Neural progenitor cell (in vitro differentiated cells): ENCODE measurements around the gene OLAH. TPM values are rescaled to one million over a fixed set of nuclear protein-coding genes. Genes with fewer than 3 reads are reported as not detected.
"Not testable (repeated sequence)": the region's sequence is repeated elsewhere in the genome, so short reads cannot be mapped to it uniquely, and the experiment has no call there.

ENCODE experiments used
- DNase-seq: peaks from one replicate; pipeline ENCODE4 v3.0.0-alpha.2; 2016; ENCODE audit warnings: low spot score
- H2AFZ ChIP-seq: fragments of 200-600 bp; sonication (generic); replicated peaks from 2 replicates; pipeline ENCODE4 v1.6.1; 2016; ENCODE audit warnings: antibody characterized with exemption
- H3F3A ChIP-seq: fragments of 200-600 bp; sonication (generic); 2 replicates; pipeline ENCODE4 v1.6.1; 2016; ENCODE audit warnings: antibody characterized with exemption, low read depth
- H3K27ac ChIP-seq: fragments of 200-600 bp; sonication (generic); 2 replicates; pipeline ENCODE4 v1.5.1; 2016; ENCODE audit warnings: mild to moderate bottlenecking
- H3K27me3 ChIP-seq: fragments of 200-600 bp; sonication (generic); 2 replicates; pipeline ENCODE4 v1.6.1; 2016; ENCODE audit warnings: mild to moderate bottlenecking, moderate library complexity
- H3K36me3 ChIP-seq: fragments of 200-600 bp; sonication (generic); 2 replicates; pipeline ENCODE4 v1.5.1; 2016
- H3K4me1 ChIP-seq: fragments of 200-600 bp; sonication (generic); 2 replicates; pipeline ENCODE4 v1.6.1; 2016; ENCODE audit warnings: mixed run types
- H3K4me2 ChIP-seq: fragments of 200-600 bp; sonication (generic); 2 replicates; pipeline ENCODE4 v1.6.1; 2016
- H3K4me3 ChIP-seq: fragments of 200-600 bp; sonication (generic); 2 replicates; pipeline ENCODE4 v1.5.1; 2016
- H3K79me2 ChIP-seq: fragments of 200-600 bp; sonication (generic); 2 replicates; pipeline ENCODE4 v1.6.1; 2016; ENCODE audit warnings: low read depth
- H3K9ac ChIP-seq: fragments of 200-600 bp; sonication (generic); 2 replicates; pipeline ENCODE4 v1.6.1; 2016
- H3K9me3 ChIP-seq: fragments of 200-600 bp; sonication (generic); 2 replicates; pipeline ENCODE4 v1.5.1; 2016; ENCODE audit warnings: low read depth
- H4K20me1 ChIP-seq: fragments of 200-600 bp; sonication (generic); 2 replicates; pipeline ENCODE4 v1.6.1; 2016; ENCODE audit warnings: low read depth
- H3K27ac Mint-ChIP-seq: 3 replicates; pipeline ENCODE4 v1.8.0; 2021; ENCODE audit warnings: mixed read lengths
- H3K27me3 Mint-ChIP-seq: 2 replicates; pipeline ENCODE4 v1.8.0; 2022; ENCODE audit warnings: low read depth, mild to moderate bottlenecking, inconsistent platforms, moderate library complexity, mixed read lengths; ENCODE audit not compliant: insufficient read depth
- H3K36me3 Mint-ChIP-seq: 3 replicates; pipeline ENCODE4 v1.8.0; 2021; ENCODE audit warnings: mixed read lengths
- H3K4me1 Mint-ChIP-seq: 3 replicates; pipeline ENCODE4 v1.8.0; 2021; ENCODE audit warnings: mixed read lengths
- H3K4me3 Mint-ChIP-seq: 3 replicates; pipeline ENCODE4 v1.8.0; 2021; ENCODE audit warnings: mild to moderate bottlenecking, moderate library complexity, mixed read lengths
- H3K9me3 Mint-ChIP-seq: 3 replicates; pipeline ENCODE4 v1.8.0; 2020; ENCODE audit warnings: mixed read lengths
- EZH2 ChIP-seq: fragments of 200-600 bp; sonication (generic); IDR thresholded peaks from 2 replicates; pipeline ENCODE4 v1.6.1; 2017; ENCODE audit warnings: antibody characterized with exemption, mild to moderate bottlenecking, moderate library complexity
- EZH2phosphoT487 ChIP-seq: fragments of 200-600 bp; sonication (generic); IDR thresholded peaks from 2 replicates; pipeline ENCODE4 v1.6.1; 2017; ENCODE audit warnings: antibody characterized with exemption
- total RNA-seq: library from RNA; depleted of rRNA; stranded (reverse); fragments of >200 nt; gene quantifications from 2 replicates; pipeline ENCODE4 v1.2.3, GENCODE V29; 2015; ENCODE audit warnings: low replicate concordance
- TF ChIP-seq, protein P1 (sequence below): fragments of 200-600 bp; sonication (generic); IDR thresholded peaks from 2 replicates; pipeline ENCODE4 v1.5.1; 2017; ENCODE audit warnings: antibody characterized with exemption, mild to moderate bottlenecking

OLAH gene
- not detected in 2 replicates for total RNA-seq

- Mint-ChIP-seq H3K9me3 (peaks cover 3% of the 10 kb centered on the region), H3K4me3 (no peak within 1 kb of the TSS), H3K27ac (no peak within 1 kb of the TSS), H3K4me1 (peaks cover 10% of the 10 kb centered on the region), H3K27me3 (peaks cover 2% of the 10 kb centered on the region), H3K36me3 (no peaks in the 10 kb centered on the region)
- no peaks in the 10 kb centered on the region for H3K9me3 ChIP-seq
- H3K4me3 ChIP-seq: no peak within 1 kb of the TSS
- H3K79me2 ChIP-seq: no peaks in the 10 kb centered on the region
- no peak within 1 kb of the TSS for H3K27ac ChIP-seq
- H3K36me3 ChIP-seq: no peaks in the 10 kb centered on the region
- H4K20me1 ChIP-seq: no peaks in the 10 kb centered on the region
- H3K4me2 ChIP-seq: no peak within 1 kb of the TSS
- no peak for TF ChIP-seq EZH2
- TF ChIP-seq, protein P1, sequence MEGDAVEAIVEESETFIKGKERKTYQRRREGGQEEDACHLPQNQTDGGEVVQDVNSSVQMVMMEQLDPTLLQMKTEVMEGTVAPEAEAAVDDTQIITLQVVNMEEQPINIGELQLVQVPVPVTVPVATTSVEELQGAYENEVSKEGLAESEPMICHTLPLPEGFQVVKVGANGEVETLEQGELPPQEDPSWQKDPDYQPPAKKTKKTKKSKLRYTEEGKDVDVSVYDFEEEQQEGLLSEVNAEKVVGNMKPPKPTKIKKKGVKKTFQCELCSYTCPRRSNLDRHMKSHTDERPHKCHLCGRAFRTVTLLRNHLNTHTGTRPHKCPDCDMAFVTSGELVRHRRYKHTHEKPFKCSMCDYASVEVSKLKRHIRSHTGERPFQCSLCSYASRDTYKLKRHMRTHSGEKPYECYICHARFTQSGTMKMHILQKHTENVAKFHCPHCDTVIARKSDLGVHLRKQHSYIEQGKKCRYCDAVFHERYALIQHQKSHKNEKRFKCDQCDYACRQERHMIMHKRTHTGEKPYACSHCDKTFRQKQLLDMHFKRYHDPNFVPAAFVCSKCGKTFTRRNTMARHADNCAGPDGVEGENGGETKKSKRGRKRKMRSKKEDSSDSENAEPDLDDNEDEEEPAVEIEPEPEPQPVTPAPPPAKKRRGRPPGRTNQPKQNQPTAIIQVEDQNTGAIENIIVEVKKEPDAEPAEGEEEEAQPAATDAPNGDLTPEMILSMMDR: no peak
- no peak for TF ChIP-seq EZH2phosphoT487
- no peak within 1 kb of the TSS for H2AFZ ChIP-seq
- DNase-seq: no peak
- no peak within 1 kb of the TSS for H3K9ac ChIP-seq
- no peaks in the 10 kb centered on the region for H3K27me3 ChIP-seq
- no peaks in the 10 kb centered on the region for H3F3A ChIP-seq
- H3K4me1 ChIP-seq: peaks cover 6% of the 10 kb centered on the region
These were observed at the start of gene OLAH for GRCh38 chr10:15043674-15044073. Gene OLAH (plus strand): TSS chr10:15043943. CDS start chr10:15047289, 3,346 bp downstream.

- no peaks in the 10 kb centered on the region for H3K4me1 ChIP-seq
- H3K79me2 ChIP-seq: no peaks in the 10 kb centered on the region
- no peak overlapping the region for H2AFZ ChIP-seq
- H3K36me3 ChIP-seq: no peaks in the 10 kb centered on the region
- H3K4me3 Mint-ChIP-seq: no peak overlapping the region
- no peak for DNase-seq
- H3K27me3 Mint-ChIP-seq: no peaks in the 10 kb centered on the region
- H3K4me1 Mint-ChIP-seq: peaks cover 13% of the 10 kb centered on the region
- H3K4me3 ChIP-seq: no peak overlapping the region
- no peak overlapping the region for H3K4me2 ChIP-seq
- H3K27ac ChIP-seq: no peak overlapping the region
- H3F3A ChIP-seq: no peaks in the 10 kb centered on the region
- TF ChIP-seq EZH2phosphoT487: no peak
- TF ChIP-seq EZH2: no peak
- TF ChIP-seq, protein P1: no peak
- no peak overlapping the region for H3K27ac Mint-ChIP-seq
- H3K36me3 Mint-ChIP-seq: no peaks in the 10 kb centered on the region
- no peaks in the 10 kb centered on the region for H3K9me3 ChIP-seq
- no peaks in the 10 kb centered on the region for H4K20me1 ChIP-seq
- H3K27me3 ChIP-seq: no peaks in the 10 kb centered on the region
- H3K9me3 Mint-ChIP-seq: peaks cover 4% of the 10 kb centered on the region
- H3K9ac ChIP-seq: no peak overlapping the region
These were observed 47.7 kb upstream of the OLAH start for GRCh38 chr10:14995964-14996565.

GRCh38 chr10:15013530-15013929 is 30.2 kb upstream of the OLAH start:
- not testable (repeated sequence) for H3K4me1 Mint-ChIP-seq, H3K27me3 Mint-ChIP-seq, H3K9ac ChIP-seq, H3K4me3 ChIP-seq, DNase-seq, H2AFZ ChIP-seq, H3K79me2 ChIP-seq, H3K36me3 ChIP-seq, H3K9me3 ChIP-seq, H3K4me3 Mint-ChIP-seq, H3K27ac ChIP-seq, H3F3A ChIP-seq, H4K20me1 ChIP-seq, H3K27me3 ChIP-seq, H3K4me2 ChIP-seq, H3K36me3 Mint-ChIP-seq, H3K27ac Mint-ChIP-seq, H3K9me3 Mint-ChIP-seq
- H3K4me1 ChIP-seq: peaks cover 13% of the 10 kb centered on the region

DNA sequence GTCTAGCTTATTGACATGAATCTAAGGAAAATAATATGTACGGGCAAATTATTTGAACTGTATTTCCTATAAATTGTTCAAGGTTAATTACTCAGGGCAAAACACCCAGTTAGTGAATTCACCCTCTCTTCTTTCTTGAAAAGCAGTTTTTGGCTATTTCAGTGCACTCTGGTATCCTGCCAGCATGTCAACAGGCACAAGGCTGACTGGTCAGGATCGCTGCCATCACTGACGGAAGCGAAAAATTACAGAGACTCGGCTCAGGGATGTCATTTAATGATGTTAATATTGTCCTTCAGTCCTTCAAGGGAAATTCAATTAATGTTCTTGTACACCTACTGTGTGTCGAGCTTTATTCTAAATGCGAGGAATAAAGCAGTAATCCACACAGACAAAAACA is 28.3 kb upstream of the OLAH start:
- no peak overlapping the region for H3K9ac ChIP-seq
- peaks cover 13% of the 10 kb centered on the region for H3K4me1 ChIP-seq
- H4K20me1 ChIP-seq: no peaks in the 10 kb centered on the region
- no peaks in the 10 kb centered on the region for H3K9me3 ChIP-seq
- H3K79me2 ChIP-seq: no peaks in the 10 kb centered on the region
- peak overlapping the region; percentile 82 for H3K27ac Mint-ChIP-seq
- H3K4me1 Mint-ChIP-seq: peaks cover 2% of the 10 kb centered on the region
- no peaks in the 10 kb centered on the region for H3K9me3 Mint-ChIP-seq
- H3K4me3 Mint-ChIP-seq: no peak overlapping the region
- no peak for DNase-seq
- H3K27me3 ChIP-seq: no peaks in the 10 kb centered on the region
- no peaks in the 10 kb centered on the region for H3K36me3 ChIP-seq
- H3K36me3 Mint-ChIP-seq: no peaks in the 10 kb centered on the region
- H3K4me2 ChIP-seq: no peak overlapping the region
- no peak overlapping the region for H2AFZ ChIP-seq
- no peak overlapping the region for H3K4me3 ChIP-seq
- no peak overlapping the region for H3K27ac ChIP-seq
- H3K27me3 Mint-ChIP-seq: peaks cover 8% of the 10 kb centered on the region
- TF ChIP-seq EZH2: no peak
- no peak for TF ChIP-seq EZH2phosphoT487
- TF ChIP-seq, protein P1: no peak
- H3F3A ChIP-seq: no peaks in the 10 kb centered on the region

- H3K9me3 Mint-ChIP-seq: not testable (repeated sequence)
These were observed 22.8 kb upstream of the OLAH start for GRCh38 chr10:15020966-15021365.

DNA sequence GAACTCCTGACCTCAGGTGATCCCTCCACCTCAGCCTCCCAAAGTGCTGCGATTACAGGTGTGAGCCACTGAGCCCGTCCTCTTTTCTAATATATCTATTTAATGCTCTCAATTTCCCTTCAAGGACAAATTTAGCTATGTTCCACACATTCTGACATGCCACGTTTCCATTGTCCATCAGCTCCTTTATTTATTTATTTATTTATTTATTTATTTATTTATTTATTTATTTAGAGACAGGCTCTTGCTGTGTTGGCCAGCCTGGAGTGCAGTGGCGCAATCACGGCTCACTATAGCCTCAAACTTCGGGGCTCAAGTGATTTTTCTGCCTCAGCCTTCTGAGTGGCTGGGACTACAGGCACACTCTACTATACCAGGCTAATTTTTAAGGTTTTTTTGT is 20.7 kb upstream of the OLAH start:
- H3K27ac ChIP-seq, H3K27me3 Mint-ChIP-seq, H3K4me2 ChIP-seq, H3K9ac ChIP-seq, H3K4me1 Mint-ChIP-seq, H3K79me2 ChIP-seq, H3K4me1 ChIP-seq, H3K4me3 Mint-ChIP-seq, H3K36me3 ChIP-seq, H3K9me3 Mint-ChIP-seq, H3K4me3 ChIP-seq, H3K27ac Mint-ChIP-seq, H2AFZ ChIP-seq, H3K27me3 ChIP-seq, H4K20me1 ChIP-seq, H3F3A ChIP-seq, H3K36me3 Mint-ChIP-seq, H3K9me3 ChIP-seq, DNase-seq: not testable (repeated sequence)

More at GRCh38 chr10:15020966-15021365, 22.8 kb upstream of the OLAH start:
- H3K27ac ChIP-seq, H3K36me3 ChIP-seq, H3K27me3 ChIP-seq, H3K4me2 ChIP-seq, H3K79me2 ChIP-seq, DNase-seq, H3K4me1 Mint-ChIP-seq, H3K4me3 ChIP-seq, H3K36me3 Mint-ChIP-seq, H3K4me3 Mint-ChIP-seq, H3K27ac Mint-ChIP-seq, H2AFZ ChIP-seq, H3F3A ChIP-seq, H3K9me3 ChIP-seq, H3K4me1 ChIP-seq, H3K27me3 Mint-ChIP-seq, H4K20me1 ChIP-seq, H3K9ac ChIP-seq: not testable (repeated sequence)
